Stimulated activated naive CD4-positive, alpha-beta T cell treated with Interleukin-2 at 50 U/mL for 16 hours (primary cell): ENCODE results near the gene CLN3.
A peak's percentile ranks its signal among the peaks of the same experiment; 100 is the strongest.
"Not testable (repeated sequence)": the region's sequence is repeated elsewhere in the genome, so short reads cannot be mapped to it uniquely, and the experiment has no call there.

Experiments
- DNase-seq: peaks from one replicate; lab custom pipeline; 2025; lab: John Stamatoyannopoulos, UW

The CLN3 gene

GRCh38 chr16:28491970-28492474 is at the start of gene CLN3:
TSS of gene CLN3 (minus strand) at chr16:28492074. CDS start at chr16:28491759, 315 bp downstream.
- DNase-seq = peak; percentile 87

- no peak for DNase-seq
Observed at GRCh38 chr16:28540346-28540745, 48.5 kb upstream of the CLN3 start.

- DNase-seq = no peak
Observed at GRCh38 chr16:28538733-28539596, 47.1 kb upstream of the CLN3 start, which contains the start of gene NUPR1. TSS of gene NUPR1 (minus strand) at chr16:28538974. CDS start at chr16:28538907, 67 bp downstream.

- DNase-seq = no peak
Observed at GRCh38 chr16:28537964-28538732, 46.3 kb upstream of the CLN3 start.

GRCh38 chr16:28537076-28537475 is 45.2 kb upstream of the CLN3 start:
- no peak for DNase-seq

GRCh38 chr16:28534542-28535373 is 42.9 kb upstream of the CLN3 start:
- no peak for DNase-seq

GRCh38 chr16:28532940-28533647 is 41.2 kb upstream of the CLN3 start:
- DNase-seq = no peak

GRCh38 chr16:28531777-28532744 is 40.2 kb upstream of the CLN3 start:
- no peak for DNase-seq

GRCh38 chr16:28529124-28529523 is 37.2 kb upstream of the CLN3 start:
- DNase-seq = no peak

- DNase-seq = no peak
Observed at GRCh38 chr16:28528463-28528867, 36.6 kb upstream of the CLN3 start.

- DNase-seq = no peak
Observed at GRCh38 chr16:28527985-28528384, 36.1 kb upstream of the CLN3 start.

GRCh38 chr16:28527100-28527785 is 35.4 kb upstream of the CLN3 start:
- DNase-seq = not testable (repeated sequence)

- no peak for DNase-seq
Observed at GRCh38 chr16:28526201-28527099, 34.6 kb upstream of the CLN3 start.

GRCh38 chr16:28524681-28525171 is 32.9 kb upstream of the CLN3 start:
- DNase-seq = no peak

GRCh38 chr16:28522792-28523191 is 30.9 kb upstream of the CLN3 start:
- DNase-seq = no peak

- DNase-seq = no peak
Observed at GRCh38 chr16:28521436-28521835, 29.6 kb upstream of the CLN3 start.

GRCh38 chr16:28520672-28521071 is 28.8 kb upstream of the CLN3 start:
- no peak for DNase-seq

GRCh38 chr16:28514246-28514645 is 22.4 kb upstream of the CLN3 start:
- no peak for DNase-seq
